DOHH2 (cell line): ENCODE results near the gene RPTOR.

ENCODE experiments used
- CTCF ChIP-seq: fragments of 200-600 bp; sonication (generic); IDR thresholded peaks from one replicate; pipeline ENCODE4 v1.5.1; 2014; ENCODE audit warnings: antibody characterized with exemption, mild to moderate bottlenecking, low read depth, low read length; ENCODE audit not compliant: poor library complexity, severe bottlenecking
- EZH2phosphoT487 ChIP-seq: fragments of 200-600 bp; sonication (generic); IDR thresholded peaks from 2 replicates; pipeline ENCODE4 v1.6.1; 2017; ENCODE audit warnings: borderline replicate concordance, mild to moderate bottlenecking, antibody characterized with exemption, low read length, moderate library complexity, mixed read lengths

- TF ChIP-seq CTCF (no peak), EZH2phosphoT487 (no peak)
Observed at GRCh38 chr17:80937462-80938381, 393.1 kb downstream of the RPTOR start.
